Right lobe of liver (tissue), 4 donors: ENCODE results near the gene MAML2.

Experiments
- CTCF ChIP-seq, 4 donors: fragments of 200-600 bp in 3 of 4; fragments of 450-650 bp in 1 of 4; IDR thresholded peaks; one replicate each; pipeline versions ENCODE4 v1.5.1 to v1.8.0; 2016 to 2022; ENCODE audit warnings: antibody characterized with exemption in 4 of 4, mild to moderate bottlenecking in 2 of 4
- POLR2A ChIP-seq: fragments of 450-650 bp; IDR thresholded peaks from one replicate; pipeline ENCODE4 v1.6.1; 2017; ENCODE audit warnings: antibody characterized with exemption, mild to moderate bottlenecking
- donor health status: DM: no; HTN: no; CAD: no.
- donor health status: DM: no; HTN: no; CAD: no.
- donor health status: DM: no; HTN: yes; CAD: no.

DNA sequence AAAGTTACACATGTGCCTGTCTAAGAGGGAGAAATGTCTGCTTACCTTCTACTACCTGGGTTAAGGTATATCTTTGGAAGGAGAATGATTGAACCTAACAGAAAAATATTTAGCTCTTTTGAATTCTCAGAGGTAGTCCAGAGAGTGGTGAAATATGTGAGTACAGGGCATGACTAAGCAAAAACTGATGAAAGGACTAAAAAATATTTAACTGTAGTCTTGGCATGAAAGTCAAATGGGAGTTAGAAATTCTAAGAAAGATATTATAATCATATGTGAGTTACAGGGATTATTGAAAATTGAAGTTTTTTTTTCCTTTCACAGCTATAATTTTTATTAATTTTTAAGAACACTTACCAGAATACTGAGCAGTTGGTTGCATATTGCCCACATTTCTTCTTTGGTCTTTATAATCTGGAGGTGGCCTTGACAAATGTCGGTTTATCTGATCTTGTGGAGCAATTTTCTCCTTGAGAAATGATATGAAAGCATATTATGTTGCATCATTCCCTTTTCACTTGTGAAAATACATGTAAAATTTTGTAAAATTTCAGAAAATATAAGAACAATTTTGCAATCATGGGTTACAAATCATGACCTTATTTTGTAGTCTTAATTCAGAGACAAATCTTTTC lies 357.7 kb downstream of the MAML2 start:
- TF ChIP-seq CTCF (IDR thresholded peaks at IDR 0.05) (no peak), POLR2A (no peak)
